ENCODE data around the gene TTC28.
"Not testable (repeated sequence)": the region's sequence is repeated elsewhere in the genome, so short reads cannot be mapped to it uniquely, and the experiment has no call there.

Gene TTC28

GRCh38 chr22:28466399-28466798 lies 213.2 kb downstream of the TTC28 start:
- H3K36me3 Mint-ChIP-seq (ENCODE audit: low read depth): no peaks in the 10 kb centered on the region
- H3K4me1 Mint-ChIP-seq: no peaks in the 10 kb centered on the region
- no peak for DNase-seq
- no peak overlapping the region for H3K27ac Mint-ChIP-seq
- no peaks in the 10 kb centered on the region for H3K27me3 Mint-ChIP-seq (ENCODE audit: low read depth, poor library complexity)
- H3K9me3 Mint-ChIP-seq: no peaks in the 10 kb centered on the region
- H3K4me3 Mint-ChIP-seq: no peak overlapping the region
- TF ChIP-seq CTCF (IDR thresholded peaks at IDR 0.05): no peak

GRCh38 chr22:28465841-28466240 lies 213.8 kb downstream of the TTC28 start:
- Mint-ChIP-seq H3K36me3 (ENCODE audit: low read depth) (no peaks in the 10 kb centered on the region), H3K27me3 (ENCODE audit: low read depth, poor library complexity) (no peaks in the 10 kb centered on the region)
- no peak for DNase-seq

DNA sequence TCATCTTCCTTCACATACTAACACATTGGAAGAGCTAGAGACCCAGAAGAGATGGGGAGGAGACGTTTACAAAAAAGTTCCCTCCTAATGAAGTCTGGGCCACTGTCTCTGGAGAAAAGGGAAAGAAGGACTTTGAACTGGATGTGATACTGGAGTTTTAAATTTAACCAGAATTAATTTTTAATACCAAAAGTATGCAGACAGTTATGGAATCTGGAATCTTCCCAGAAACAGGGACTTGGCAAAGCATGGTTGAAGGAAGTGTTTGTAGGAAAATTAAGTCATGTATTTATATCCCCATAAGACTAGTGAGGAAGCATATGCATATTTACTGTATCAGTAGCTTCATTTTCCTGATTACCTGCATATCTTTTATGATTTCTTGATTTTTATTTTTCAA lies 215.5 kb downstream of the TTC28 start:
- H3K27me3 Mint-ChIP-seq (ENCODE audit: low read depth, poor library complexity): peaks cover 4% of the 10 kb centered on the region
- no peak overlapping the region for H3K27ac Mint-ChIP-seq
- no peaks in the 10 kb centered on the region for H3K9me3 Mint-ChIP-seq
- TF ChIP-seq CTCF (IDR thresholded peaks at IDR 0.05): no peak
- H3K4me3 Mint-ChIP-seq: no peak overlapping the region
- H3K36me3 Mint-ChIP-seq (ENCODE audit: low read depth): no peaks in the 10 kb centered on the region
- H3K4me1 Mint-ChIP-seq: no peaks in the 10 kb centered on the region
- DNase-seq: no peak

More at GRCh38 chr22:28465841-28466240, 213.8 kb downstream of the TTC28 start:
- H3K27ac Mint-ChIP-seq: no peak overlapping the region
- H3K9me3 Mint-ChIP-seq: no peaks in the 10 kb centered on the region
- TF ChIP-seq CTCF (IDR thresholded peaks at IDR 0.05): no peak
- no peaks in the 10 kb centered on the region for H3K4me1 Mint-ChIP-seq
- no peak overlapping the region for H3K4me3 Mint-ChIP-seq

DNA sequence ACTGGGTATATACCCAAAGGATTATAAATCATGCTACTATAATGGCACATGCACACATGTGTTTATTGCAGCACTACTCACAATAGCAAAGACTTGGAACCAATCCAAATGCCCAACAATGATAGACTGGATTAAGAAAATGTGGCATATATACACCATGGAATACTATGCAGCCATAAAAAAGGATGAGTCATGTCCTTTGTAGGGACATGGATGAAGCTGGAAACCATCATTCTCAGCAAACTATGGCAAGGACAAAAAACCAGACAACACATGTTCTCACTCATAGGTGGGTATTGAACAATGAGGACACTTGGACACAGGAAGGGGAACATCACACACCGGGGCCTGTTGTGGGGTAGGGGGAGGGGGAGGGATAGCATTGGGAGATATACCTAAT lies 216.2 kb downstream of the TTC28 start:
- H3K36me3 Mint-ChIP-seq (ENCODE audit: low read depth); H3K4me1 Mint-ChIP-seq; H3K27me3 Mint-ChIP-seq (ENCODE audit: low read depth, poor library complexity); H3K9me3 Mint-ChIP-seq; H3K4me3 Mint-ChIP-seq; DNase-seq: not testable (repeated sequence)
- H3K27ac Mint-ChIP-seq: peak overlapping the region; percentile 31

DNA sequence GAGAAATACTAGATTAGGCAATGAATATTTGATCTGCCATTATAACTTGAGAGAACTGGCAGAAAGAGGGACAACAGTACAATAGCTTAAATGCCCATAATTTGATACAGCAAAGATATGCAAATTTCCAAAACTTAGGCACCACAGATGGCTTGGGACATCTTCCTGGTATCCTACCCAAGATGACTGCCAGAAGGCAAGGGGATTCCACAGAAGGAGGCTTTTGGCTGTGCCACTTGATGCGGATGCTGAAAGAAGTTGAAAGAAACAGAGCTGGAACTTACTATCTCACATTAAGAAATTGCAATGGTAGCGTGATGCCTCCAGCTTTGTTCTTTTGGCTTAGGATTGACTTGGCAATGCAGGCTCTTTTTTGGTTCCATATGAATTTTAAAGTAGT lies 216.7 kb downstream of the TTC28 start:
- no peak overlapping the region for H3K27ac Mint-ChIP-seq
- H3K4me1 Mint-ChIP-seq: no peaks in the 10 kb centered on the region
- TF ChIP-seq CTCF (IDR thresholded peaks at IDR 0.05): no peak
- H3K36me3 Mint-ChIP-seq (ENCODE audit: low read depth): no peaks in the 10 kb centered on the region
- no peak overlapping the region for H3K4me3 Mint-ChIP-seq
- no peak for DNase-seq
- peaks cover 4% of the 10 kb centered on the region for H3K27me3 Mint-ChIP-seq (ENCODE audit: low read depth, poor library complexity)
- H3K9me3 Mint-ChIP-seq: no peaks in the 10 kb centered on the region

- no peak for TF ChIP-seq CTCF (IDR thresholded peaks at IDR 0.05)
- peaks cover 4% of the 10 kb centered on the region for H3K27me3 Mint-ChIP-seq (ENCODE audit: low read depth, poor library complexity)
- no peaks in the 10 kb centered on the region for H3K9me3 Mint-ChIP-seq
- H3K27ac Mint-ChIP-seq: peak overlapping the region; percentile 22
- no peak overlapping the region for H3K4me3 Mint-ChIP-seq
- DNase-seq: no peak
- no peaks in the 10 kb centered on the region for H3K36me3 Mint-ChIP-seq (ENCODE audit: low read depth)
- H3K4me1 Mint-ChIP-seq: no peaks in the 10 kb centered on the region
Observed at GRCh38 chr22:28462041-28462440, 217.6 kb downstream of the TTC28 start.
